NCI-H1048 (cell line): Measurements from ENCODE around the gene TP53TG3D.
"Not testable (repeated sequence)": the region's sequence is repeated elsewhere in the genome, so short reads cannot be mapped to it uniquely, and the experiment has no call there.

ENCODE experiments used
- DNase-seq: peaks from one replicate; lab custom pipeline; 2025; lab: John Stamatoyannopoulos, UW

The TP53TG3D gene, protein sequence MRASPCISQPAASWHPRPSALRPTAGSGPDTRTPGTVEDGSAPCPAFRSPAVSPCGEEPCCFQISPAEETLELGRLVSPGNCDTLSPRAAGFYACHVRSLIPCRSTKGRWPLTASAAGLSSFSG

DNA sequence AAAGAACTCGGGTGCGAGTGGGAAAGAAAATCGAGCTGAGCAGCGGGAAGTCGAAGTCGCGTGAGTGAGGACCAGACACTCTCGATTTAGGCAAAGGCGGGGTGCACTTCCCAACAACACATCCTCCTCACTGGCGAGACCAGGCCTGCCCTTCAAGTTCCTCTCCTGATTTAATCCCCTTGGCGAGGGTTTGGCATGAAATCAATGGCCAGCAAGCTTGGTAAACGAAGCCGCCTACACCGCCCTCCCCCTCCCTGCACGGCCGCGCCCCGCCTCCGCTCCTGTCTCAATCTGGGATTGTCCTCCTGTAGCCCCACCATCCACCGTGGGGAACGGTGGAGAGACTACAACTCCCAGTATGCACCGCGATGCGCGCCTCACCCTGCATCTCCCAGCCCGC is at the start of gene TP53TG3D:
Gene TP53TG3D (plus strand): TSS at position 301 of the 400 bp plus-strand sequence. CDS start 68 bp downstream, at position 369.
- DNase-seq: not testable (repeated sequence)

DNA sequence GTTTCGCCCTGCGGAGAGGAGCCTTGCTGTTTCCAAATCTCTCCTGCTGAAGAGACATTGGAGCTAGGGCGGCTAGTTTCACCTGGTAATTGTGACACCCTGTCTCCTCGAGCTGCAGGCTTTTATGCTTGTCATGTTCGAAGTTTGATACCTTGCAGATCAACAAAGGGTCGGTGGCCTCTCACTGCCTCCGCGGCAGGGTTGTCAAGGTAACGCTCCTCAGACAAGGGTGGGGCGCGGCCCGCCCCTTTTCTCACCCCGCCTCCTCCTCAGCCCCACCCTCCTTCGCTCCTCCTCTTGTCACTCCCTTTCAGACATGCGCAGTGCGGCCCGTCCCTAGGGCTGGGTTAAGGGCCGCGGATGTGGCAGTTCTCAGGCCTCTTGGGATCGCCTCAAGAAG is 421 bp downstream of the TP53TG3D start:
- DNase-seq: not testable (repeated sequence)

DNA sequence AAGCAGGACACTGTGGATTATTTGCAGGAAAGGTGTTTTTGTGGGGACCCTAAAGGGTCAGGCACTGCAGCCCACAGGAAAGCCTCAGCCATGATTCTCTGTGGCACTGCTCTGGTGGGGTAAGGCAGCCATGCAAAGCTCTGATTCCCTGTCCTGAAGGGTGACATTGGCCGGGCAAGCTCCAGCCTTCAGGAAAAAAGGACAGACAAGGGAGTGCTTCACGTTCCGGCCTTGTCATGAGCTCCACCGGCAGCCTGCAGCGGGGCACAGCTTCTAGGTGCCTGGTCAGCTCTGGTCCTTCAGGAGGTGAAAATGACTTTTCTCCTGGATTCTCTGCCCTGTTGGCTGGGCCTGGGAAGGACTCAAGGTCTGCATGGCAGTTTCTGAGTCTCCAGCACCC is 8.4 kb downstream of the TP53TG3D start:
- DNase-seq: not testable (repeated sequence)

DNA sequence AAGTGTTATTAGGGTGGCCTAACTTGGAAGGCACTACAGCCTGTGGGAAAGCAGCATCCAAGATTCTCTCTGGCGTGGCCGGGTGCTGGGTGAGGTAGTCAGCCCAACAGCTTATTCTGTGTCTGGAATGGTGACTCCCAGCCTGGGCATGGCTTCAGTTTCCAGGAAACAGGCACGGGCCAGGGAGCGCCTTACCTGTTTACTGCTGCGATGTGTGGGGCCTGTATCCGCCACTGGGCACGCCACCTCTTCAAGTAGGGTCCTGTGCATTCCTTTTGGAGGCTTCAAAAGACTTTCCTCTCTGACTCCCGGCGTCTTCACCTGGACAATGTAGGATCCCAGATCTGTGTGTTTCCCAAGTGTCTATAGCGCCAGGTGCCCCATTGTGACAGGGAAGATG is 10.5 kb downstream of the TP53TG3D start:
- not testable (repeated sequence) for DNase-seq

DNA sequence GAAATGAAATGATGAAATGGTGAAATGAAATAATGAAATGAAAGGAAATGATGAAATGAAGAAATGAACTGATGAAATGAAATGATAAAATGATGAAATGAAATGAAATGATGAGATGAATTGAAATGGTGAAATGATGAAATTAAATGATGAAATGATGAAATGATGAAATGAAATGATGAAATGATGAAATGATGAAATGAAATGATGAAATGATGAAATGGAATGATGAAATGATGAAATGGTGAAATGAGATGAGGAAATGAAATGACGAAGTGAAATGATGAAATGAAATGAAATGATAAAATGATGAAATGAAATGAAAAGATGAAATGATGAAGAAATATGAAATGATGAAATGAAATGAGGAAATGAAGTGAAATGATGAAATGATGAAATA is 28.8 kb downstream of the TP53TG3D start:
- DNase-seq: not testable (repeated sequence)

DNA sequence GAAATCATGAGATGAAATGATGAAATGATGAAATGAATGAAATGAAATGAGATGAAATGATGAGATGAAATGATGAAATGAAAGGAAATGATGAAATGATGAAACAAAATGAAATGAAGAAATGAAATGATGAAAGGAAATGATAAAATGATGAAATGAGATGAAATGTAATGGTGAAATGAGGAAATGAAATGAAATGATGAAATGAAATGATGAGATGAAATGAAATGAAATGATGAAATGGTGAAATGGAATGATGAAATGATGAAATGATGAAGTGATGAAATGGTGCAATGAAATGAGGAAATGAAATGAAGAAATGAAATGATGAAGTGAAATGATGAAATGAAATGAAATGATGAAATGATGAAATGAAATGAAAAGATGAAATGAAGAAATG is 29.9 kb downstream of the TP53TG3D start:
- DNase-seq: not testable (repeated sequence)

DNA sequence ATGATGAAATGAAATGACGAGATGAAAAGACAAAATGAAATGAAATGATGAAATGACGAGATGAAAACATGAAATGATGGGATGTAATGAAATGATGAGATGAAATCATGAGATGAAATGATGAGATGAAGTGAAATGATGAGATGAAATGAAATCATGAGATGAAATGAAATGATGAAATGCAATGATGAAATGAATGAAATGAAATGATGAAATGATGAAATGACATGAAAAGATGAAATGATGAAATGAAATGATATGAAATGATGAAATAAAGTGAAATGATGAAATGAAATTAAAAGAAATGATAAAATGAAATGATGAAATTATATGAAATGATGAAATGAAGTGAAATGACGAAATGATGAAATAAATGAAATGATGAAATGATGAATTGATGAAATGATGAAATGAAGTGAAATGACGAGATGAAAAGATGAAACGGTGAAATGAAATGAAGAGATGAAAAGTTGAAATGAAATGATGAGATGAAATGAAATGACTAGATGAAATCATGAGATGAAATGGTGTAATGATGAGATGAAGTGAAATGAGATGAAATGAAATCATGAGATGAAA is 30.9 kb downstream of the TP53TG3D start:
- not testable (repeated sequence) for DNase-seq

DNA sequence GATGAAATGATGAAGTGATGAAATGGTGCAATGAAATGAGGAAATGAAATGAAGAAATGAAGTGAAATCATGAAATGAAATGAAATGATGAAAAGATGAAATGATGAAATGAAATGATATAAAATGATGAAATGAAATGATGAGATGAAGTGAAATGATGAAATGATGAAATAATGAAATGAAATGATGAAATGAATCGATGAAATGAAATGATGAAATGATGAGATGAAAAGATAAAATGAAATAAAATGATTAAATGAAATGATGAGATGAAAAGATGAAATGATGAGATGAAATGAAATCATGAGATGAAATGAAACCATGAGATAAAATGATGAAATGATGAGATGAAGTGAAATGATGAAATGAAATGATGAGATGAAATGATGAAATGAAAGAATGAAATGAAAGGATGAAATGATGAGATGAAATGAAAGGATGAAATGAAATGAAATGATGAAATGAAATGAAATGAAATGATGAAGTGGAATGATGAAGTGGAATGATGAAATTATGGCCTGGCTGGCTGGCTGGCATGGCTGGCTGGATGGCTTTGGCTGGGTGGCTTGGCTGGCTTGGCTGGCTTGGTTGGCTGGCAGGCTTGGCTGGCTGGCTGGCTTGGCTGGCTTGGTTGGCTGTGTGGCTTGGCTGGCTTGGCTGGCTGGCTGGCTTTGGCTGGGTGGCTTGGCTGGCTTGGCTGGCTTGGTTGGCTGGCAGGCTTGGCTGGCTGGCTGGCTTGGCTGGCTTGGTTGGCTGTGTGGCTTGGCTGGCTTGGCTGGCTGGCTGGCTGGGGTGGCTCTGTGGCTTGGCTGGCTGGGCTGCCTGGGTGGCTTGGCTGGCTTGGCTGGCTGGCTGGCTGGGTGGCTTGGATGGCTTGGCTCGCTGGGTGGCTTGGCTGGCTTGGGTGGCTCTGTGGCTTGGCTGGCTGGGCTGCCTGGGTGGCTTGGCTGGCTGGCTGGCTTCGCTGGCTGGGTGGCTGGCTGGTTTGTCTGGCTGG is 32.0 kb downstream of the TP53TG3D start:
- not testable (repeated sequence) for DNase-seq

DNA sequence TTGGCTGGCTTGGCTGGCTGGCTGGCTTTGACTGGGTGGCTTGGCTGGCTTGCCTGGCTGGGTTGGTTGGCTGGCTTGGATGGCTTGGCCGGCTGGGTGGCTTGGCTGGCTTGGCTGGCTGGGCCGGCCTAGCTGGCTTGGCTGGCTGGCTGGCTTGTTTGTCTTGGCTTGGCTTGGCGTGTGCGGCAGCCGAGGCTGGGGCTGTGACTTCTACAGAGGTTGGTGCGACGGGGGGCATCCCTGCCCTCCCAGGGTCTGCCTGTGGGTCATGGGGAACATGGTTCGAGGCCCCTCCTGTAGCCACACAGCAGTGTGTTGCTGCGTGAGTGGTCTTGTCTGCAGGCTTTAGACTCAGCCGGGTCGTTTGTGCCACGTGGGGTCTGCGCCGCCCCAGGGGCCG is 33.1 kb downstream of the TP53TG3D start:
- not testable (repeated sequence) for DNase-seq

DNA sequence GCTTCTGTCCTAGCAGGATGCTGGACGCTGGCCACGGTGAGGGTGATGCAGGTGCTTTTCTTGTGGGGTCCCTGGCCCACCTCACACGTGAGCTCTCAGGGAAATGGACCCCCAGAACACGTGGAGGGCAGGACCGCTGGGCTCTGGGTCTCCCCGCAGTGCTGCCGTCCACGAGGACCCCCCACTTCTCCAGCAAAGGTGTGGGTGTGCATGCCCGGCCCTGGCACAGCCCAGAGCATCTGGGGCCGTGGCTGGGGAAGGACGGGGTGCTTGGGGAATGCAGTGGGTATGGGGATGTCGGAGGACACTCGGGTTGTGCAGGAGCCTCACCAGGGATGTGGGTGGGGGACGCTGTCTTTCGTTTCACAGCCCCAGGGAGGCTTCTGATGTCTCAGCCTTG is 34.7 kb downstream of the TP53TG3D start:
- not testable (repeated sequence) for DNase-seq

DNA sequence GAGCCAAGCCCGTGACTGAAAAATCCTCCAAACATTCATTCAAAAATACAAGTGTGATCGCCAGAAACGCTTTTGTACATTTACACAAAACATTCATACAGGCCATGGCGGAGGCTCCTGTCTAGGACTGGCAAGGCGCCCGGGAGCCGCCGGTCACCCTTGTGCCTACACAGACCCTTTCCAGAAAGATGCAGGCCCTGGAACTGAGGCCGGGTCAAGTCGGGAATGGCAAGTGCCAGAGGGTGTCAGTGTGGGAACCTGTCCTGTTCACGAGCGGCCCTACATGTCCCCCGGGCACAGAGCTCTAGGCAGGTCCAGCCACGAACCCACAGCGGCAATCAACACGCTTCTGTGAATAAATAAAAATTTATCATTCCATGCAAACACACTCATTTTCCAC is 36.1 kb downstream of the TP53TG3D start:
- DNase-seq: not testable (repeated sequence)

DNA sequence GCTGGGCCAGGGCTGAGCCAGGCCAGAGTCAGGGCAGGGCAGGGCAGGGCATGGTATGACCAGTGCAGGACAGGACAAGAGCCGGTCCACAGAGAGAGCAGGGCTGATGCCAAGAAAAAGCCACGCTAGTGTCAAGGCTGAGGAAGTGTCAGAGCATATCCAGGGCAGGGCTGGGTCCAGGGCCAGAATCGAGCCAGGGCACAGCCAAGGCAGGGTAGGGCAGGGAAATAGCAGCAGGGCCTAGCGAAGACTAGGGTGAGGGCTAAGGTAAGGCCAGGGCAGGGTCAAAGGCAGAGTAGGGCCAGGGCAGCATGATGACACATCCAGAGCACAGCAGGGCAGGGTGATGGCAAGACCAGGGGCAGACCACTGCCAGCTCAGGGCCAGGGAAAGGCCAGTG is 49.7 kb downstream of the TP53TG3D start:
- not testable (repeated sequence) for DNase-seq
